ENCODE measurements around the gene CRYBB2.

DNA sequence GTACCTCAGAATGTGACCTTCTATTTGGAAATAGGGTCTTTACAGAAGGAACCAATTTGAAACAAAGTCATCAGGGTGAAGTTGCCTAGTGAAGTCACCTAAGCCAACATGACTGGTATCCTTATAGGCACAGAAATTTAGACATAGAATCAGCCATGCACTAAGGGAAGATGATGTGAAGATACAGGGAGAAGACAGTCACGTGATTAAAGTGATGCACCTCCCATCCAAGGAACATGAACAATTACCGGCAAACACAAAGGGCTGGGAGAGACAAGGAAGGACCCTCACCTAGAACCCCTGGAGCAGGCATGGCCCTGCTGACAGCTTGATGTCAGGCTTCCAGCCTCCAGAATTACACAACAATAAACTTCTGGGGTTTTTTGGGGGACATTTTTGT is 3.2 kb upstream of the CRYBB2 start:
- TF ChIP-seq EZH2 (IDR thresholded peaks at IDR 0.05) = no peak
- no peak for TF ChIP-seq POLR2AphosphoS5 (IDR thresholded peaks at IDR 0.05; ENCODE audit: borderline replicate concordance, low read depth, low read length)

Measured in SK-N-MC (cell line).